Type B pancreatic cell (in vitro differentiated cells): ENCODE measurements around the gene LRRC74B. TPM values are rescaled to one million over a fixed set of nuclear protein-coding genes. Genes with fewer than 3 reads are reported as not detected.

Source experiments
- DNase-seq: peaks from one replicate; pipeline ENCODE4 v3.0.0; 2021; ENCODE audit warnings: mixed read lengths; ENCODE audit not compliant: unreplicated experiment; ENCODE audit errors: extremely low spot score
- H3K27ac Mint-ChIP-seq: 2 replicates; pipeline ENCODE4 v1.8.0; 2021; ENCODE audit warnings: mild to moderate bottlenecking, mixed read lengths
- H3K27me3 Mint-ChIP-seq: 2 replicates; pipeline ENCODE4 v1.8.0; 2021; ENCODE audit warnings: mixed read lengths
- H3K36me3 Mint-ChIP-seq: 2 replicates; pipeline ENCODE4 v1.8.0; 2021; ENCODE audit warnings: mixed read lengths
- H3K4me1 Mint-ChIP-seq: one replicate; pipeline ENCODE4 v1.8.0; 2021; ENCODE audit warnings: mixed read lengths; ENCODE audit not compliant: unreplicated experiment
- H3K4me3 Mint-ChIP-seq: 2 replicates; pipeline ENCODE4 v1.8.0; 2021; ENCODE audit warnings: mild to moderate bottlenecking, mixed read lengths
- H3K9me3 Mint-ChIP-seq: 2 replicates; pipeline ENCODE4 v1.8.0; 2021; ENCODE audit warnings: mixed read lengths
- total RNA-seq: library from RNA; stranded (reverse); gene quantifications from 2 replicates; pipeline ENCODE4 v1.2.1, GENCODE V29; 2021; ENCODE audit warnings: low replicate concordance
- TF ChIP-seq, protein P1 (sequence below): fragments of 200-600 bp; sonication (generic); conservative IDR thresholded peaks from 2 replicates; pipeline ENCODE4 v1.5.0; 2021; ENCODE audit warnings: antibody characterized with exemption, mild to moderate bottlenecking

The LRRC74B gene
- total RNA-seq, 1 donor from 2014 or later: 0.65 TPM

DNA sequence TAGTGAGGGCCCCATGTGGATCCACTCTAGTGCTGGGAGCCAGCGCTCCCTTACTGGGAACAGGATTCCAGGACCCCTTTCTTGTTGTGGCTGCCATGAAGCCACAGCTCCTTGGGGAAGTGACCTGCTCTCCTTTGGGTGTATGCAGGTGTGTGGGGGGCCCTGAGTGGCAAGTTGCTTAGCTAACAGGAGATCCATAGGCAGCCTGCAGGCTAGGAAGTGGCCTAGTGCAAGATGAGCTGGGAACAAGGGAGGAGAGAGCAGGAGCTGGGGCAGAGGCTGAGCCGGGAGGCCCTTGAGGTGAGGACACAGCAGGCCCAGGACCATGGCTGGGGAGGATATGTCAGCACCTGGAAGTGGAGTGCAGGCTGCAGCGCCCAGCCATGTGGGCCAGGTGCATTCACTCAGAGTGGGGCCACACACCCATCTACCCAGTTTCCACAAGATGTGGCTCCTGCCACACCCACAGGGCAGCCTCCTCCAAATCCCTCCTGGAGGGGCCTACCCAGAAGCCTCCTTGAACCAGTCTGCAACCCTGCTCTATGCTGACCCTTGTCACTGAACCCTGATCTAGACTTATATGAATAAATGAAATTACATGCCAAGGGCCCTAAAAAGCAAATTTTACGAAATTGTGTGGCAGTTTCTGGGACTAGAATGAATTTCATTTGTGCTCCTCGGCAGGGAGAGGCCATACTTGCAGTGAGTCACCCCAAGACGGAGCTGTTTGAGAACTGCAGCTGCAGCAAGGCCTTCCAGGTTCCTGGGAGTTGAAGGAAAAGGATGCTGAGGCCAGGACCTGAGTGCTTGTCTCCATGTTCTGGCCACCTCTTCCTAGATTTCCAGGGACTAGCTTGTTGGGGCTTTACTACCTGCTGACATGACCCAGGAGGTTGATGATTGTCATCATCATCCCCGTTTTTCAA, 47.1 kb upstream of the LRRC74B start:
- DNase-seq: no peak
- Mint-ChIP-seq H3K9me3 (no peaks in the 10 kb centered on the region), H3K27me3 (no peaks in the 10 kb centered on the region), H3K4me3 (peak overlapping the region; percentile 52), H3K27ac (peak overlapping the region; percentile 68), H3K36me3 (no peaks in the 10 kb centered on the region), H3K4me1 (peaks cover 11% of the 10 kb centered on the region)
- TF ChIP-seq, protein P1, sequence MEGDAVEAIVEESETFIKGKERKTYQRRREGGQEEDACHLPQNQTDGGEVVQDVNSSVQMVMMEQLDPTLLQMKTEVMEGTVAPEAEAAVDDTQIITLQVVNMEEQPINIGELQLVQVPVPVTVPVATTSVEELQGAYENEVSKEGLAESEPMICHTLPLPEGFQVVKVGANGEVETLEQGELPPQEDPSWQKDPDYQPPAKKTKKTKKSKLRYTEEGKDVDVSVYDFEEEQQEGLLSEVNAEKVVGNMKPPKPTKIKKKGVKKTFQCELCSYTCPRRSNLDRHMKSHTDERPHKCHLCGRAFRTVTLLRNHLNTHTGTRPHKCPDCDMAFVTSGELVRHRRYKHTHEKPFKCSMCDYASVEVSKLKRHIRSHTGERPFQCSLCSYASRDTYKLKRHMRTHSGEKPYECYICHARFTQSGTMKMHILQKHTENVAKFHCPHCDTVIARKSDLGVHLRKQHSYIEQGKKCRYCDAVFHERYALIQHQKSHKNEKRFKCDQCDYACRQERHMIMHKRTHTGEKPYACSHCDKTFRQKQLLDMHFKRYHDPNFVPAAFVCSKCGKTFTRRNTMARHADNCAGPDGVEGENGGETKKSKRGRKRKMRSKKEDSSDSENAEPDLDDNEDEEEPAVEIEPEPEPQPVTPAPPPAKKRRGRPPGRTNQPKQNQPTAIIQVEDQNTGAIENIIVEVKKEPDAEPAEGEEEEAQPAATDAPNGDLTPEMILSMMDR: no peak

DNA sequence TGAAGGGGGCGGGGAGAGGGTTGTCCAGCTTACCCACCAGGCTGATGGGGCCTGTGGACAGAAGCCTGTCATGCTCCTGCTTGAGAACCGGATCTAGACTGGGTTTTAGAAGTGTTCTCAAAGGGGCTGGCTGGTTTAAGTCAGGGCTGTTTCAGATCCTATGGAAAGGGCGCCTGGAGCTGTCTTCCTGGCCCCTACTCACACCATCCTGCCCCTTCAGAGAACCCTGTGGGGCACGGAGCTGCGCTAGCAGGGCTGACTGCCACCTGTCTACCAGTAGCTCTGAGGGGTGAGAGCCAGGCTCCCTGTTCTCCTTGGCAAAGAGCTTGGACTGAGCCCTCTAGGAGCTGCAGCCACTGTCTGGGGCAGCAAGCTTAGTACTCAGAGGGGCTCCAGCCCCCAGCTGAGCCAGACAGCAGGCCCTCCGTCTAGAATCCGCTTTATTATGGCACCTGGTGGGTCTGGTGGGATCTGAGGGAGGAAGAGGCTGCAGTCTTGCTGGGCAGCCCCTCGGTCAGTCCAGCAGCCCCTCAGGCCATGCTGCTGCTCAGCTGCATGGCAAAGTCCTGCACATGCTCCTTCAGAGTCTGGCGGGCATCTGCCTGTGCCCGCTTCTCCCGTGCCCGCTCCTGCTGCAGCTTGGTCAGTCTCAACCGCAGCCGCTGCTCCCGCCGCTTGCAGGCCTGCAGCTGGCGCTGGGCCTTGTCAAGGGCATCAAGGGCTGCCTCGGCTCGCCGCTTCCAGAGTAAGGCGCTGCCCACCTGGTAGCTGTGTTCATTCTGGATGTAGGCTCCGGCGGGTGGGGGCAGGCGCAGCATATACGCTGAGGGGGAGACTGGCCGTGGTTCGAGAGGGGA, 46.2 kb upstream of the LRRC74B start:
- Mint-ChIP-seq H3K27ac (no peak overlapping the region), H3K4me3 (no peak overlapping the region), H3K9me3 (no peaks in the 10 kb centered on the region), H3K27me3 (no peaks in the 10 kb centered on the region), H3K4me1 (peaks cover 11% of the 10 kb centered on the region), H3K36me3 (no peaks in the 10 kb centered on the region)
- DNase-seq: peak; percentile 68
- TF ChIP-seq, protein P1: no peak

DNA sequence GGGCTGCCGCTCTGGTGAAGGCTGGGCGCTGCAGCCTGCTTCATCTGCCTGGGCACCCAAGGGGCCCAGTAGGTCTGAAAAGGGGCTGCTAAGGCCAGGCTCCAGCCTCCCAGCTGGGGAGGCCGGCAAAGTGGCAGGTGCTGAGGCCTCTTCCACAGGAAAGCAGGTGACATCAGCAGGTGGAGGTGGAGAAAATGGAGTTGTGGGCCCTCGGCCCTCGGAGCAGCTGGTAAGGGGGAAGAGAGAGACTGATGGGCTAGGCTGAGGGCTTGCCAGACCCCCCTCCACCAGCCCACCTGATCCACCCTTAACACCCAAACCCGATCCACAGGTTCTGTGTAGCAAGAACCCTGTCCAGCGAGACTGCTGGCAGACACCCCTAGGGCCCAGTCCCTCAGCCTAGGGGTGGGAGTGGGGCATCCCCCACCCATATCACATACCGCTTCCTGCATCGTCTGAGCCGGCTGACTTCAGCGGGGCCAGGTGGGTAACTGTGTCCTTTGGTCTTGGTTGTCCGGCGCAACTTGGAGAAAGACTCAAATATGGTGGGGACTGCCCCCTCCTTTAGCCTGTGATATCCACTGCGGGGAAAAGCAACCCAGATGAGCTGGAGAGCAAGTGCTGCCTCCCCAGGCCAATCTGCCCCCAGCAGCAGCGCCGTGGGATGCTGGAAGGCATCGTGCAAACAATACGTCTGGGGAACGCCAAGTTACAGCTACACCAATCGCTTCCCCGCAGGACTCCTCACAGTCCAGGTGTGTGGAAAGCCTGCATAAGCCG, 45.3 kb upstream of the LRRC74B start:
- Mint-ChIP-seq H3K27ac (no peak overlapping the region), H3K4me1 (peaks cover 11% of the 10 kb centered on the region)

DNA sequence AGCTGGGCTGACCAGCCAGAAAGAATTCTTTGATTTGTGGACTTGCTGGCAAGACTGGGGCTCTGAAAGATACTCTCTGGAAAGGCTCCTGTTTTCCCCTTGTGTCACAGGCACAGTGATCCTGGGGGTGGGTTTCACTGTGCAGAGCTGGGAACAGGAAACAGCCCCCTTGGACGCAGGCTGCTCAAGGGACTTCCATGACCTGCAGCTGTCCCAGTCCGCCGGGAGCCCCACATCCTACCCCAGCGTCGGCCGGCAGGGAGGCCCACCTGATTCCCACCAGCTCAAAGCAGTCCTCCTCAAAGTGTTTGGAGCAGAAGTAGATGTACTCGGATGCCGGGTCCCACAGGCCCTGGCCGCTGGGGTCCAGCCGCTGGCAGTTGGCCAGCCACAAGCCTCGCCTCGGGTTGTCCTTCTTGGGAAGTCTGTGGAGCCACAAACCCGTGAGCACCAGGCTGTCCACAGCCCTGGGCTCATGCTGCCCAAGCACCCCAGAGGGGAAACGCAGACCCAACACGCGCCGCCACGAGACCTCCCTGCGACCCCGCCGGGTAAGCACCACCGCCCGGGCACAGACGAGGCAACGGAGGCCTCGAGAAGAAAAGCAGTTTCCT, 44.7 kb upstream of the LRRC74B start:
- H3K36me3 Mint-ChIP-seq: no peaks in the 10 kb centered on the region
- DNase-seq: no peak
- peak overlapping the region; percentile 97 for H3K27ac Mint-ChIP-seq
- TF ChIP-seq, protein P1: no peak
- no peaks in the 10 kb centered on the region for H3K9me3 Mint-ChIP-seq
- H3K27me3 Mint-ChIP-seq: no peaks in the 10 kb centered on the region
- peaks cover 11% of the 10 kb centered on the region for H3K4me1 Mint-ChIP-seq
- peak overlapping the region; percentile 96 for H3K4me3 Mint-ChIP-seq

More for the DNA sequence above, 45.3 kb upstream of the LRRC74B start:
- TF ChIP-seq, protein P1: no peak
- H3K4me3 Mint-ChIP-seq: peak overlapping the region; percentile 96
- H3K27me3 Mint-ChIP-seq: no peaks in the 10 kb centered on the region
- peak; percentile 67 for DNase-seq
- H3K9me3 Mint-ChIP-seq: no peaks in the 10 kb centered on the region
- H3K36me3 Mint-ChIP-seq: no peaks in the 10 kb centered on the region
